Thyroid gland (tissue), 4 donors: ENCODE data around the gene GPNMB. TPM values are rescaled to one million over a fixed set of nuclear protein-coding genes. Genes with fewer than 3 reads are reported as not detected.

Experiments used
- DNase-seq, 2 donors: peaks; one replicate each; pipeline ENCODE4 v3.0.0-alpha.2; 2019
- H3K27ac ChIP-seq, 3 donors: fragments of 200-600 bp; sonication (generic); 1 replicate in 2 of 3; 2 replicates in 1 of 3; pipeline ENCODE4 v1.5.1; 2016 to 2019; ENCODE audit warnings: mild to moderate bottlenecking in 1 of 3, moderate library complexity in 1 of 3
- H3K27me3 ChIP-seq: fragments of 200-600 bp; sonication (generic); one replicate; pipeline ENCODE4 v1.5.1; 2019
- H3K36me3 ChIP-seq, 2 donors: fragments of 200-600 bp; sonication (generic); one replicate each; pipeline ENCODE4 v1.5.1; 2016 to 2019
- H3K4me1 ChIP-seq, 2 donors: fragments of 200-600 bp; sonication (generic); one replicate each; pipeline ENCODE4 v1.5.1; 2017 to 2019
- H3K4me3 ChIP-seq, 3 donors: fragments of 200-600 bp; sonication (generic); replicated peaks in 1 of 3; 1 replicate in 2 of 3; 2 replicates in 1 of 3; pipeline ENCODE4 v1.5.1; 2016; ENCODE audit warnings: mild to moderate bottlenecking in 1 of 3
- H3K9me3 ChIP-seq: fragments of 200-600 bp; sonication (generic); one replicate; pipeline ENCODE4 v1.5.1; 2017
- POLR2A ChIP-seq, 2 donors: fragments of 450-650 bp; IDR thresholded peaks; one replicate each; pipeline ENCODE4 v1.6.1; 2017; ENCODE audit warnings: antibody characterized with exemption in 2 of 2, mild to moderate bottlenecking in 2 of 2, moderate library complexity in 1 of 2
- WGBS, 2 donors: methylation state at CpG; one replicate each; pipeline ENCODE4 v1.1.5; 2017; 5-methylcytosine and 5-hydroxymethylcytosine counted together
- intact Hi-C: fragments of 100-400 bp; cut with DNase I; formaldehyde crosslinking; loops from one replicate; pipeline ENCODE4 v1.15.1; 2023
- total RNA-seq, 4 donors: library from RNA; depleted of rRNA; stranded (reverse); fragments of >200 nt; gene quantifications; one replicate each; pipeline ENCODE4 v1.2.3, GENCODE V29; 2016
- TF ChIP-seq, protein P1 (sequence below), 6 experiments: fragments of 200-600 bp in 3 of 6; fragments of 450-650 bp in 3 of 6; sonication (generic) in 3 of 6; IDR thresholded peaks; one replicate each; pipeline ENCODE4 v1.5.1; 2016 to 2019; ENCODE audit warnings: antibody characterized with exemption in 6 of 6, mild to moderate bottlenecking in 2 of 6, inconsistent platforms in 1 of 6, moderate library complexity in 1 of 6

GPNMB gene
- total RNA-seq, 4 donors from 2014 or later: 31.4 to 84.8 (median 69.9) TPM

DNA sequence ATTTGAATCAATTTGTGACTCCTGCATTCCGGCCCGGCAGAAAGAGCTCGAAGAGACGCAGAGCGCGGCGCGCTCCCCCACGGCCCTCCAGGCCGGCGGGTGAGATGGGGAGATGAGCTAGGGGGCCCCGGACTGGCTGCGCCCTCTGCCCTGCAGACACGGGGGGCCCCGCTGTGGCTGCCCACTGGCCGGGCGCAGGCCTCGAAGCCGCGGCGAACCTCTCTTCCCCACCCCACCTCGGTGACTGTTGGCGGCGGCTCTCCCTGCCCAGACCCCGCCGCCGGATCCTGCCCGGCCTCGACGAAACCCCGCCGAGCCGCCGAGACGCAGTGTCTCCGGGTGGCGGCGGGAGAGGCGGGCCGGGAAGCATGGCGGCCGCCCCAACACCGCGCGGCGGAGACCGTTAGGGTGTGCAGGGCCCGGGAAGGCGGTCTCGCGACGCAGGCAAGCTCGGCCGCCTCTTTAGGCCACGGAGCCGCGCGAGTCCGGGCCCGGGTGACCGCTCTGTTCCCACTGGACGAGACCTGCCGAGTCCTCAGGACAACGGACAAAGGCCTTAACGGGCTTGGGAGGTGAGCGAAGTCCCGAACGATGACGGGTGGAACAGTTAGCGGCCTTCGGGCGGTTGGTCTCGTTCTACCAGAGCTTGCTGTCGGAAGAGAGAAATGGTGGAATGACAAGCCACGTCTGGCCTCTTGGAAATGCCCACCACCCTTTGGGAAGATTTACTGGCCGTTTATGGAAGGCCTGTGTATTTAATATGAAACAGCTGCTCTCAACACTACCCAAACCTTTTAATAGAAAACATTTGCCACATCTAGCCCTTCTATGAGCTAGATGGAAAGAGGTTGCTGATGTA is 40.4 kb upstream of the GPNMB start:
- WGBS, 2 donors: 25 to 35% methylated on average over 26 to 33 of the region's 76 CpGs
- H3K27me3 ChIP-seq: no peaks in the 10 kb centered on the region
- no peaks in the 10 kb centered on the region for H3K9me3 ChIP-seq
- intact Hi-C loops: no loop called here
- no peak for TF ChIP-seq POLR2A (IDR thresholded peaks at IDR 0.05)
- TF ChIP-seq, protein P1, sequence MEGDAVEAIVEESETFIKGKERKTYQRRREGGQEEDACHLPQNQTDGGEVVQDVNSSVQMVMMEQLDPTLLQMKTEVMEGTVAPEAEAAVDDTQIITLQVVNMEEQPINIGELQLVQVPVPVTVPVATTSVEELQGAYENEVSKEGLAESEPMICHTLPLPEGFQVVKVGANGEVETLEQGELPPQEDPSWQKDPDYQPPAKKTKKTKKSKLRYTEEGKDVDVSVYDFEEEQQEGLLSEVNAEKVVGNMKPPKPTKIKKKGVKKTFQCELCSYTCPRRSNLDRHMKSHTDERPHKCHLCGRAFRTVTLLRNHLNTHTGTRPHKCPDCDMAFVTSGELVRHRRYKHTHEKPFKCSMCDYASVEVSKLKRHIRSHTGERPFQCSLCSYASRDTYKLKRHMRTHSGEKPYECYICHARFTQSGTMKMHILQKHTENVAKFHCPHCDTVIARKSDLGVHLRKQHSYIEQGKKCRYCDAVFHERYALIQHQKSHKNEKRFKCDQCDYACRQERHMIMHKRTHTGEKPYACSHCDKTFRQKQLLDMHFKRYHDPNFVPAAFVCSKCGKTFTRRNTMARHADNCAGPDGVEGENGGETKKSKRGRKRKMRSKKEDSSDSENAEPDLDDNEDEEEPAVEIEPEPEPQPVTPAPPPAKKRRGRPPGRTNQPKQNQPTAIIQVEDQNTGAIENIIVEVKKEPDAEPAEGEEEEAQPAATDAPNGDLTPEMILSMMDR (IDR thresholded peaks at IDR 0.05): no peak
- H3K36me3 ChIP-seq: peaks cover 6% of the 10 kb centered on the region in 2 donors
- H3K4me1 ChIP-seq: no peaks in the 10 kb centered on the region
- peak overlapping the region; percentile 22 to 44 (median 34) for H3K27ac ChIP-seq
- H3K4me3 ChIP-seq: peak overlapping the region in 2 of 3 donors; percentile 2 to 35
- peak; percentile 16 to 21 for DNase-seq

DNA sequence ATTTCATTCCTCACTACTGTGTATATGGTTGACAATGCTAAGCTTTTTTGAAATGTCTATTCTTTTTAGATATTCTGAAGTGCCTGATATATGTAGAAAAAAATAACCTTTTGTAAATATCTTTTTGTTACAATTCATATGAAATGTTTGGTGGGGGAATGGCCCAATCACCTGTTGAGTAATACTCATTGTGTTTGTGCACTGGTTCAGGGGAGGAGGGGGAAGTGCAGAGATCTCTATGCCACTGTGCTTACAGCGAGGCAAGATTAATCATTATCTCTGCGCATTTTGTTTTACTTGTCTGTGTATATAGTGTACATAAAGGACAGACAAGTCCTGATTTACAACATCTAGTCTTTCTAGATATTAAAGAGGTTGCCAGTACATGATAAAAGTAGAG is 39.6 kb upstream of the GPNMB start:
- 84 to 96% methylated on average over 2 of the region's 2 CpGs for WGBS, 2 donors
- Histone ChIP-seq H3K4me1 (no peaks in the 10 kb centered on the region), H3K9me3 (no peaks in the 10 kb centered on the region), H3K27ac (no peak overlapping the region), H3K4me3 (no peak overlapping the region), H3K36me3 (no peaks in the 10 kb centered on the region), H3K27me3 (no peaks in the 10 kb centered on the region)
- DNase-seq: no peak
- intact Hi-C loops: no loop called here
- TF ChIP-seq, protein P1 (IDR thresholded peaks at IDR 0.05): no peak
- TF ChIP-seq POLR2A (IDR thresholded peaks at IDR 0.05): no peak

DNA sequence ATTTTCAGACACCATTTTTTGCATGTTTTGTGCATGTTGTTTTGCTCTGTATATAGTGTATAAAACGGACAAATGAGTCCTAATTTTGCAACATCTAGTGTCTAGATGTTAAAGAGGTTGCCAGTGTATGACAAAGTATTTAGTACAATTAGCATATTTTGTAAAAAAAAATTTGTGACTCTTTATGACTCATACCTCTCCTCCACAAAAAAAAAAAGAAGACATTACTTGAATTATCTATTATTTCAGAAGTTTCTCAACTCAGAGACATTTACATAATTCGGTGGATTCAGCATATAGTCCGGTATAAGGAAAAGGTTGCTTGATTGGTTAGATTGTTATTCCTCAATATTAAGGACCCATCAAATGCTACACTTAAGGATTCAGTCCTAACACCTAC is 38.7 kb upstream of the GPNMB start:
- DNase-seq: no peak
- WGBS, 2 donors: 91 to 95% methylated on average over 3 of the region's 3 CpGs
- H3K9me3 ChIP-seq: no peaks in the 10 kb centered on the region
- no peaks in the 10 kb centered on the region for H3K36me3 ChIP-seq
- no peak overlapping the region for H3K27ac ChIP-seq
- TF ChIP-seq, protein P1 (IDR thresholded peaks at IDR 0.05): no peak
- TF ChIP-seq POLR2A (IDR thresholded peaks at IDR 0.05): no peak
- no peaks in the 10 kb centered on the region for H3K27me3 ChIP-seq
- H3K4me3 ChIP-seq: no peak overlapping the region
- H3K4me1 ChIP-seq: no peaks in the 10 kb centered on the region
- intact Hi-C loops: no loop called here

DNA sequence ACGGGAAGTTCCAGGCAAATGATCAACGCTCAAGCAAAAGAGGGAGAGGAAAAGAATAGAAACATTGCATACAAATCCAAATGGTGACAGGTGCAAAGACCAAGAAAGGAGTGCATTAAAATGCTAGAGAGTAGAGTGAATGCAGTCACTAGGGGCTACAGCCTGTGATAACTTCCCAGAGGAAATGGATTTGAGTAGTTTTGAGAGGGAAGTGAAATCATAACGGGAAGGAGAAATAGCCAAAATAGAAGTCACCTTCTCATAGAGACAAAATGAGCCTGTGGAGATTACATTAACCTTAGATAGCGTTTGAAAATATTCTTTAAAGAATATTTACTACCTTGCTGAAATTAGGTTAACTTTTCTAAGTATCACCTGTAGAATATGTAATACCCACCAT is 38.3 kb upstream of the GPNMB start:
- DNase-seq: no peak
- H3K27me3 ChIP-seq: no peaks in the 10 kb centered on the region
- no peaks in the 10 kb centered on the region for H3K9me3 ChIP-seq
- TF ChIP-seq POLR2A (IDR thresholded peaks at IDR 0.05): no peak
- TF ChIP-seq, protein P1 (IDR thresholded peaks at IDR 0.05): no peak
- intact Hi-C loops: no loop called here
- no peaks in the 10 kb centered on the region for H3K36me3 ChIP-seq
- H3K4me3 ChIP-seq: no peak overlapping the region
- WGBS, 2 donors: 81 to 87% methylated on average over 4 of the region's 4 CpGs
- no peaks in the 10 kb centered on the region for H3K4me1 ChIP-seq
- no peak overlapping the region for H3K27ac ChIP-seq

DNA sequence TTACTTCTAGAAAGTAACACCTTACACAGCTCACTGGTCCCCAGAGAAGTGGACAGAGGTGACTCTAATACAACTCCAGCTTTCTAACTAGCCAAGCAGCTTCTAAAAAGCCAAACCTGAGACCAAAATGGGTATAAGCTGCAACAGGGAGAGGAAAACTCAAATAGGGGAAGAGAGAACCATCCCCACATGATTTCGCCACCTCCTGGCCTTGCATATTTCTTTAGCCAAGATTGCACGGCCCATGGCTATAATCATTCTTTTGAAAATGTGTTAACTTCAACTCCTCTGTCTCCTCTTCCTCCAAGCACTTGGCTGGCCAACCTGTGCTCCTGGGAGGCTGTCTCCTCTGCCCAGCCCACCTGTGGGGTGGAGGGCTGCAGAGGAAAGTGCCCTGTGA is 36.1 kb upstream of the GPNMB start:
- no peak for DNase-seq
- H3K36me3 ChIP-seq: no peaks in the 10 kb centered on the region
- intact Hi-C loops: no loop called here
- WGBS, 2 donors: 86 to 88% methylated on average over 2 of the region's 2 CpGs
- H3K27ac ChIP-seq: no peak overlapping the region
- TF ChIP-seq, protein P1 (IDR thresholded peaks at IDR 0.05): no peak
- no peak for TF ChIP-seq POLR2A (IDR thresholded peaks at IDR 0.05)
- no peaks in the 10 kb centered on the region for H3K27me3 ChIP-seq
- H3K4me1 ChIP-seq: no peaks in the 10 kb centered on the region
- no peak overlapping the region for H3K4me3 ChIP-seq
- H3K9me3 ChIP-seq: no peaks in the 10 kb centered on the region
